DND-41 (cell line): Measurements from ENCODE around the gene MTA1.

Experiments used
- CTCF ChIP-seq: IDR thresholded peaks from 2 replicates; pipeline ENCODE4 v1.5.1; 2012; ENCODE audit warnings: borderline replicate concordance, low read length, moderate library complexity, mild to moderate bottlenecking; ENCODE audit not compliant: poor library complexity, severe bottlenecking; ENCODE audit errors: extremely low read depth
- EZH2 ChIP-seq: IDR thresholded peaks from 3 replicates; pipeline ENCODE4 v1.6.1; 2012; ENCODE audit warnings: borderline replicate concordance, low read depth, mild to moderate bottlenecking, moderate library complexity, low read length, inconsistent platforms; ENCODE audit not compliant: severe bottlenecking

GRCh38 chr14:105399466-105399775 lies 20.2 kb upstream of the MTA1 start:
- TF ChIP-seq CTCF (no peak), EZH2 (no peak)
